HepG2 (cell line): Measurements from ENCODE around the gene XPO1. TPM values are rescaled to one million over a fixed set of nuclear protein-coding genes. Genes with fewer than 3 reads are reported as not detected.

Source experiments
- ATAC-seq: fragments of 200-7000 bp; cut with Tn5 transposase; 3 replicates; pipeline ENCODE4 v1.9.1; 2020; ENCODE audit warnings: mild to moderate bottlenecking, moderate library complexity
- BruUV-seq: library from RNA; stranded (reverse); fragments of 400-500 nt; replicated peaks from 2 replicates; lab custom pipeline; 2021; lab: Mats Ljungman, UMichigan
- CTCF ChIA-PET: fragments of 300-600 bp; formaldehyde crosslinking; extraction: SDS; loops from one replicate; lab custom pipeline; 2021; ENCODE audit warnings: low total read pairs, inconsistent platforms, low intra/inter-chr PET ratio; lab: Yijun Ruan, JAX
- POLR2A ChIA-PET: fragments of 350-600 bp; sonication (Branson Sonifier 250); formaldehyde crosslinking; loops from one replicate; lab custom pipeline; 2020; ENCODE audit warnings: antibody characterized with exemption, inconsistent platforms; lab: Yijun Ruan, JAX
- DNase-seq: peaks from one replicate; pipeline ENCODE4 v3.0.0-alpha.2; 2015; ENCODE audit warnings: low spot score
- FAIRE-seq: peaks from 3 replicates; lab custom pipeline; 2011; peaks lifted over from hg19 to GRCh38; lab: Jason Lieb, UNC
- H2AFZ ChIP-seq: one replicate; pipeline ENCODE4 v1.6.1; 2011; ENCODE audit warnings: low read length, inconsistent platforms
- H3K27ac ChIP-seq: fragments of 300-600 bp; 3 replicates; pipeline ENCODE4 v1.8.0; 2011; ENCODE audit warnings: mixed run types, mild to moderate bottlenecking, mixed read lengths, low read length, inconsistent platforms; ENCODE audit not compliant: insufficient read depth; ENCODE audit errors: extremely low read length
- H3K27me3 ChIP-seq, 2 experiments: fragments of 200-600 bp in 1 of 2; 2 replicates in 1 of 2; 3 replicates in 1 of 2; pipeline versions ENCODE4 v1.6.0 to v1.8.0; 2011; ENCODE audit warnings: low read length in 2 of 2, mild to moderate bottlenecking in 2 of 2, moderate library complexity in 2 of 2, inconsistent platforms in 1 of 2; ENCODE audit not compliant: insufficient read depth in 2 of 2, control insufficient read depth in 1 of 2
- H3K36me3 ChIP-seq, 2 experiments: fragments of 200-600 bp in 1 of 2; replicated peaks in 1 of 2; 2 replicates in 1 of 2; 3 replicates in 1 of 2; pipeline versions ENCODE4 v1.5.1 to v1.8.0; 2011; ENCODE audit warnings: low read length in 2 of 2, inconsistent platforms in 1 of 2; ENCODE audit not compliant: insufficient read depth in 2 of 2, control insufficient read depth in 1 of 2
- H3K4me1 ChIP-seq: 2 replicates; pipeline ENCODE4 v1.5.1; 2012; ENCODE audit warnings: low read length, inconsistent platforms; ENCODE audit not compliant: insufficient read depth
- H3K4me2 ChIP-seq: 2 replicates; pipeline ENCODE4 v1.6.0; 2011; ENCODE audit warnings: low read depth, low read length, inconsistent platforms
- H3K4me3 ChIP-seq, 3 experiments: fragments of 200-600 bp in 1 of 3; sonication (generic), shearing (Covaris generic) in 1 of 3; replicated peaks in 1 of 3; 2 replicates each; pipeline ENCODE4 v1.5.1; 2011 to 2016; ENCODE audit warnings: low read length in 3 of 3, inconsistent platforms in 2 of 3, low read depth in 2 of 3, mild to moderate bottlenecking in 2 of 3, control low read depth in 1 of 3, mixed read lengths in 1 of 3; ENCODE audit not compliant: insufficient read depth in 1 of 3
- H3K79me2 ChIP-seq: one replicate; pipeline ENCODE4 v1.6.1; 2011; ENCODE audit warnings: low read length, inconsistent platforms; ENCODE audit not compliant: insufficient read depth
- H3K9ac ChIP-seq: 2 replicates; pipeline ENCODE4 v1.6.0; 2011; ENCODE audit warnings: mild to moderate bottlenecking, low read depth, low read length, inconsistent platforms; ENCODE audit not compliant: insufficient read depth
- H3K9me3 ChIP-seq: 2 replicates; pipeline ENCODE4 v1.5.1; 2012; ENCODE audit warnings: mild to moderate bottlenecking, low read length
- H4K20me1 ChIP-seq: 2 replicates; pipeline ENCODE4 v1.6.0; 2011; ENCODE audit warnings: inconsistent platforms, mild to moderate bottlenecking, low read length, moderate library complexity; ENCODE audit not compliant: insufficient read depth
- HES4 ChIP-seq: sonication (generic); formaldehyde crosslinking; IDR thresholded peaks from 2 replicates; pipeline ENCODE4 v1.9.0; 2021; ENCODE audit warnings: mild to moderate bottlenecking, missing genetic modification reagents, borderline replicate concordance
- IRF9 ChIP-seq: sonication (generic); formaldehyde crosslinking; IDR thresholded peaks from 2 replicates; pipeline ENCODE4 v1.8.0; 2022; ENCODE audit warnings: missing genetic modification reagents, mild to moderate bottlenecking, borderline replicate concordance
- NCOA1 ChIP-seq: sonication (generic); formaldehyde crosslinking; IDR thresholded peaks from 2 replicates; pipeline ENCODE4 v1.9.0; 2021; ENCODE audit warnings: missing genetic modification reagents
- NR1H2 ChIP-seq: sonication (generic); formaldehyde crosslinking; IDR thresholded peaks from 2 replicates; pipeline ENCODE4 v1.8.1; 2022; ENCODE audit warnings: low read depth, missing genetic modification reagents, borderline replicate concordance
- ZNF33A ChIP-seq: sonication (generic); formaldehyde crosslinking; IDR thresholded peaks from 2 replicates; pipeline ENCODE4 v1.5.1; 2020; ENCODE audit warnings: missing genetic modification reagents, mild to moderate bottlenecking, moderate library complexity, borderline replicate concordance
- ZSCAN21 ChIP-seq: sonication (generic); formaldehyde crosslinking; IDR thresholded peaks from 2 replicates; pipeline ENCODE4 v1.8.0; 2022; ENCODE audit warnings: mild to moderate bottlenecking, missing genetic modification reagents, moderate library complexity, borderline replicate concordance
- ZSCAN31 ChIP-seq: sonication (generic); formaldehyde crosslinking; IDR thresholded peaks from 2 replicates; pipeline ENCODE4 v1.5.0; 2020; ENCODE audit warnings: low read depth, mild to moderate bottlenecking, missing genetic modification reagents
- WGBS: methylation state at CpG from one replicate; pipeline ENCODE4 v1.1.6; 2017; ENCODE audit warnings: low lambda C conversion rate; 5-methylcytosine and 5-hydroxymethylcytosine counted together
- in situ Hi-C: cut with HindIII; loops from 2 replicates; pipeline ENCODE4 v1.10.0; 2017; ENCODE audit warnings: low pct_unique_long_range_greater_than_20kb; ENCODE audit not compliant: extremely low pct_ligation_motif_present
- intact Hi-C: fragments of 100-400 bp; cut with micrococcal nuclease; formaldehyde crosslinking; loops from one replicate; pipeline ENCODE4 v1.10.0; 2022; ENCODE audit not compliant: unreplicated experiment
- polyA plus RNA-seq, 8 experiments: library from polyadenylated mRNA; depleted of rRNA in 3 of 8; stranded (reverse) in 7 of 8; unstranded in 1 of 8; fragments of >200 nt; fragmentation: Illumina TruSeq in 4 of 8; extraction: Trizol in 4 of 8; gene quantifications; 2 replicates each; pipeline versions ENCODE4 v1.2.1 to v1.2.3, GENCODE V29; 2011 to 2016; ENCODE audit warnings: low read depth in 4 of 8, missing spikeins in 1 of 8, mixed read lengths in 1 of 8; ENCODE audit not compliant: insufficient read depth in 1 of 8
- total RNA-seq, 5 experiments: library from RNA; depleted of rRNA; stranded (reverse); fragments of >200 nt; fragmentation: Illumina TruSeq; extraction: Trizol; gene quantifications; 2 replicates each; pipeline ENCODE4 v1.2.3, GENCODE V29; 2016; ENCODE audit warnings: low read depth in 1 of 5
- TF ChIP-seq, protein P1 (sequence below): sonication (generic); formaldehyde crosslinking; IDR thresholded peaks from 2 replicates; pipeline ENCODE4 v1.8.0; 2022; ENCODE audit warnings: missing genetic modification reagents, mild to moderate bottlenecking, moderate library complexity, borderline replicate concordance
- TF ChIP-seq, protein P2 (sequence below): sonication (generic); formaldehyde crosslinking; IDR thresholded peaks from 2 replicates; pipeline ENCODE4 v1.4.0; 2020; ENCODE audit warnings: missing genetic modification reagents

The XPO1 gene
- total and polyA plus RNA-seq, 2 of the 13 experiments (the other 11 are each of a cell fraction or from before 2014, with no cell fraction given), result 67.4 to 212 TPM

GRCh38 chr2:61550375-61551209 lies 12.4 kb upstream of the XPO1 start:
- H3K4me1 ChIP-seq, result no peaks in the 10 kb centered on the region
- intact Hi-C loops (no loop called here), in situ Hi-C loops (no loop called here)
- no peak for DNase-seq
- no peaks in the 10 kb centered on the region for H4K20me1 ChIP-seq
- H3K9ac ChIP-seq, result no peak overlapping the region
- CTCF ChIA-PET, result no interaction called here
- no peaks in the 10 kb centered on the region for H3K36me3 ChIP-seq
- no peak overlapping the region for H3K27ac ChIP-seq
- FAIRE-seq, result no peak
- ATAC-seq, result no peak; the same call in 2 of the 3 replicates
- no peak overlapping the region for H3K4me2 ChIP-seq
- POLR2A ChIA-PET, result interaction anchor here (1.5 kb wide), 1 partner anchor 12 kb away, joined by 5 read pairs; the partner anchor contains the start of gene XPO1
- H3K27me3 ChIP-seq, result no peaks in the 10 kb centered on the region
- 34% methylated on average over 5 of the region's 5 CpGs for WGBS
- TF ChIP-seq NCOA1 (CRISPR knock-in tag), result no peak
- TF ChIP-seq, protein P1, sequence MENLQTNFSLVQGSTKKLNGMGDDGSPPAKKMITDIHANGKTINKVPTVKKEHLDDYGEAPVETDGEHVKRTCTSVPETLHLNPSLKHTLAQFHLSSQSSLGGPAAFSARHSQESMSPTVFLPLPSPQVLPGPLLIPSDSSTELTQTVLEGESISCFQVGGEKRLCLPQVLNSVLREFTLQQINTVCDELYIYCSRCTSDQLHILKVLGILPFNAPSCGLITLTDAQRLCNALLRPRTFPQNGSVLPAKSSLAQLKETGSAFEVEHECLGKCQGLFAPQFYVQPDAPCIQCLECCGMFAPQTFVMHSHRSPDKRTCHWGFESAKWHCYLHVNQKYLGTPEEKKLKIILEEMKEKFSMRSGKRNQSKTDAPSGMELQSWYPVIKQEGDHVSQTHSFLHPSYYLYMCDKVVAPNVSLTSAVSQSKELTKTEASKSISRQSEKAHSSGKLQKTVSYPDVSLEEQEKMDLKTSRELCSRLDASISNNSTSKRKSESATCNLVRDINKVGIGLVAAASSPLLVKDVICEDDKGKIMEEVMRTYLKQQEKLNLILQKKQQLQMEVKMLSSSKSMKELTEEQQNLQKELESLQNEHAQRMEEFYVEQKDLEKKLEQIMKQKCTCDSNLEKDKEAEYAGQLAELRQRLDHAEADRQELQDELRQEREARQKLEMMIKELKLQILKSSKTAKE (CRISPR knock-in tag), result no peak
- no peak for TF ChIP-seq HES4 (CRISPR knock-in tag)
- H3K79me2 ChIP-seq, result no peaks in the 10 kb centered on the region
- BruUV-seq, result no TSS peak
- H2AFZ ChIP-seq, result no peak overlapping the region
- no peaks in the 10 kb centered on the region for H3K9me3 ChIP-seq
- H3K4me3 ChIP-seq, result no peak overlapping the region

DNA sequence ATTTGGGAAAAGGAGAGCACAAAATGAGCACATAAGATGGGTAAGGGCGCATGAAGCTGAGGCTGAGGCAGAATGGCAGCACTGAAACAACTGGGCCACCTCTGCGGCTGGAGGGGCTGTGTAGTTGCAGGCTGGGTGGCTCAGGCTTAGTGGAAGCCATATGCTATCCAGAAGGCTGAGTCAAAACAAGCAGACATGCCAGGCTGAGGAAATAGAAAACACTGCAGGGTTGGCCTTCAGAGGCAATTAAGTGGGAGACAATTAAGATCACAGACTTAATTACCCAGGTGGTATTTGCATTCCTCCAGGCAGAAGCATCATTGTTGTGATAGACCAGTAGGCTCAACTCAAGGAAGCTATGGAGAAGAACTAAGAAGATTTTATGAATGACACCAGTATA lies 11.4 kb upstream of the XPO1 start:
- intact Hi-C loops (no loop called here), in situ Hi-C loops (no loop called here)
- POLR2A ChIA-PET, result interaction anchor here (1.4 kb wide), 1 partner anchor 11 kb away, joined by 6 read pairs; the partner anchor contains the start of gene XPO1
- no peak for TF ChIP-seq IRF9
- TF ChIP-seq, protein P2, sequence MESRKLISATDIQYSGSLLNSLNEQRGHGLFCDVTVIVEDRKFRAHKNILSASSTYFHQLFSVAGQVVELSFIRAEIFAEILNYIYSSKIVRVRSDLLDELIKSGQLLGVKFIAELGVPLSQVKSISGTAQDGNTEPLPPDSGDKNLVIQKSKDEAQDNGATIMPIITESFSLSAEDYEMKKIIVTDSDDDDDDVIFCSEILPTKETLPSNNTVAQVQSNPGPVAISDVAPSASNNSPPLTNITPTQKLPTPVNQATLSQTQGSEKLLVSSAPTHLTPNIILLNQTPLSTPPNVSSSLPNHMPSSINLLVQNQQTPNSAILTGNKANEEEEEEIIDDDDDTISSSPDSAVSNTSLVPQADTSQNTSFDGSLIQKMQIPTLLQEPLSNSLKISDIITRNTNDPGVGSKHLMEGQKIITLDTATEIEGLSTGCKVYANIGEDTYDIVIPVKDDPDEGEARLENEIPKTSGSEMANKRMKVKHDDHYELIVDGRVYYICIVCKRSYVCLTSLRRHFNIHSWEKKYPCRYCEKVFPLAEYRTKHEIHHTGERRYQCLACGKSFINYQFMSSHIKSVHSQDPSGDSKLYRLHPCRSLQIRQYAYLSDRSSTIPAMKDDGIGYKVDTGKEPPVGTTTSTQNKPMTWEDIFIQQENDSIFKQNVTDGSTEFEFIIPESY (CRISPR knock-in tag), result no peak
- no peak for TF ChIP-seq ZSCAN31
- no peak for TF ChIP-seq ZNF33A
- no peak for TF ChIP-seq ZSCAN21
- no peak for TF ChIP-seq NR1H2 (CRISPR knock-in tag)

More for the DNA sequence above, 11.4 kb upstream of the XPO1 start:
- Histone ChIP-seq H4K20me1 (no peaks in the 10 kb centered on the region), H3K9me3 (no peaks in the 10 kb centered on the region), H3K4me3 (no peak overlapping the region), H3K27ac (no peak overlapping the region), H3K79me2 (no peaks in the 10 kb centered on the region), H3K9ac (no peak overlapping the region), H3K4me2 (no peak overlapping the region), H3K4me1 (no peaks in the 10 kb centered on the region), H3K27me3 (no peaks in the 10 kb centered on the region), H2AFZ (no peak overlapping the region), H3K36me3 (no peaks in the 10 kb centered on the region)
- no peak for ATAC-seq
- no TSS peak for BruUV-seq
- no peak for DNase-seq
- WGBS, result 77% methylated on average over 2 of the region's 2 CpGs
- CTCF ChIA-PET, result no interaction called here
- no peak for FAIRE-seq
